ENCODE measurements around the gene MYH11.

Gene MYH11

GRCh38 chr16:15899538-15900100, 42.8 kb upstream of the MYH11 start:
- Histone ChIP-seq H3K9me3 (no peaks in the 10 kb centered on the region), H3K27ac (peak overlapping the region; percentile 34), H3K36me3 (no peaks in the 10 kb centered on the region), H3K4me3 (ENCODE audit: low read depth in 1 of 2, low read length in 1 of 2) (no peak overlapping the region), H3K27me3 (no peaks in the 10 kb centered on the region), H3K4me1 (ENCODE audit: control insufficient read depth in 1 of 2, insufficient read depth in 1 of 2, low read depth in 1 of 2, low read length in 1 of 2) (peaks cover 27 to 37% of the 10 kb centered on the region in 2 experiments)
- TF ChIP-seq CTCF (IDR thresholded peaks at IDR 0.05), result no peak

DNA sequence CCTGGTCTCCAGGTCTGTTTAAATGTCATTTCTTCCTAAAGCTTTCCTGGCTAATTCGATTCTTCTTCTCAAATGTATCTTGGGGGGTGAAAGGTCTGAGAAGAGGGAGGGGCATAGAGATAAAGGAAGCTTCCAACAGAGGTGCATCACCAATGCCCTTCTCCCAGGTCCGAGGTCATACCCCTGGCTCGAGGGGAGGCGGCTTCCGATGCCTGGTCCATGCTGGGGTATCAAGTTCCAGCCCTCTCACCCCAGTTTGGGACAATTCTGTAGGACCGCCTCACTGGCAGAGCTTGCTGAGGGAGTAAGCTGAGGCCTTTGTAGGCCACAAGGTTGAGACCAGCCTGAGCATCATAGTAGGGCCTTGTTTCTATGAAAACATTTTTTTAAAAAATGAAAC, 41.8 kb upstream of the MYH11 start:
- no peaks in the 10 kb centered on the region for H3K9me3 ChIP-seq
- no peaks in the 10 kb centered on the region for H3K36me3 ChIP-seq
- no peak for TF ChIP-seq CTCF (IDR thresholded peaks at IDR 0.05)
- peaks cover 29 to 39% of the 10 kb centered on the region in 2 experiments for H3K4me1 ChIP-seq (ENCODE audit: control insufficient read depth in 1 of 2, insufficient read depth in 1 of 2, low read depth in 1 of 2, low read length in 1 of 2)
- no peaks in the 10 kb centered on the region for H3K27me3 ChIP-seq
- no peak overlapping the region for H3K4me3 ChIP-seq (ENCODE audit: low read depth in 1 of 2, low read length in 1 of 2)
- H3K27ac ChIP-seq, result no peak overlapping the region

- H3K4me3 ChIP-seq (ENCODE audit: low read depth in 1 of 2, low read length in 1 of 2), result no peak overlapping the region
- no peaks in the 10 kb centered on the region for H3K27me3 ChIP-seq
- H3K9me3 ChIP-seq, result no peaks in the 10 kb centered on the region
- H3K27ac ChIP-seq, result no peak overlapping the region
- TF ChIP-seq CTCF (IDR thresholded peaks at IDR 0.05), result no peak
- no peaks in the 10 kb centered on the region for H3K36me3 ChIP-seq
- H3K4me1 ChIP-seq (ENCODE audit: control insufficient read depth in 1 of 2, insufficient read depth in 1 of 2, low read depth in 1 of 2, low read length in 1 of 2), result peaks cover 29 to 39% of the 10 kb centered on the region in 2 experiments
Observed at GRCh38 chr16:15897834-15898254, 41.0 kb upstream of the MYH11 start.

DNA sequence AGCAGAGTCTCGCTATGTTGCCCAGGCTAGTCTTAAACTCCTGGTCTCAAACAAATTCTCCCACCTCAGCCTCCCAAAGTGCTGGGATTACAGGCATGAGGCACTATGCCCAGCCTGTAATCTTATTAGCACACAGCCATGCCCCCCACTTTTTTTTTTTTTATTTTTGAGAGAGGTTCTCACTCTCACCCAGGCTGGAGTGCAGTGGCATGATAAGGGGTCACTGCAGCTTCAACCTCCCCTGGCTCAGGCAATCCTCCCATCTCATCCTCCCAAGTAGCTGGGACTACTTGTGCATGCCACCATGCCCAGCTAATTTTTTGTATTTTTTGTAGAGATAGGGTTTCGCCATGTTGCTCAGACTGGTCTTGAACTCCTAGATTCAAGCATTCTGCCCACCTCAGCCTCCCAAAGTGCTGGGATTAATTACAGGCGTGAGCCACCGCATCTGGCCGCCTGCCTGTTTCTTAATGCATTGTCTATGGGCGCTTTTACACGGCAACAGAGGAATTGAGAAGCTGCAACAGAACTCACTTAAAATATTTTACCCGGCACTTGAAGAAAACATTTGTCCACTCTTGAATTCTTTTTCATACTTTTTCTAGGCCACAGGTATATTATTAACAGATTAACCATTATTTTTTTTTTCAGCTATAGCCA, 40.4 kb upstream of the MYH11 start:
- Histone ChIP-seq H3K4me3 (ENCODE audit: low read depth in 1 of 2, low read length in 1 of 2) (no peak overlapping the region), H3K27ac (no peak overlapping the region), H3K4me1 (ENCODE audit: control insufficient read depth in 1 of 2, insufficient read depth in 1 of 2, low read depth in 1 of 2, low read length in 1 of 2) (peaks cover 29 to 39% of the 10 kb centered on the region in 2 experiments), H3K36me3 (no peaks in the 10 kb centered on the region), H3K9me3 (no peaks in the 10 kb centered on the region), H3K27me3 (no peaks in the 10 kb centered on the region)
- no peak for TF ChIP-seq CTCF (IDR thresholded peaks at IDR 0.05)

DNA sequence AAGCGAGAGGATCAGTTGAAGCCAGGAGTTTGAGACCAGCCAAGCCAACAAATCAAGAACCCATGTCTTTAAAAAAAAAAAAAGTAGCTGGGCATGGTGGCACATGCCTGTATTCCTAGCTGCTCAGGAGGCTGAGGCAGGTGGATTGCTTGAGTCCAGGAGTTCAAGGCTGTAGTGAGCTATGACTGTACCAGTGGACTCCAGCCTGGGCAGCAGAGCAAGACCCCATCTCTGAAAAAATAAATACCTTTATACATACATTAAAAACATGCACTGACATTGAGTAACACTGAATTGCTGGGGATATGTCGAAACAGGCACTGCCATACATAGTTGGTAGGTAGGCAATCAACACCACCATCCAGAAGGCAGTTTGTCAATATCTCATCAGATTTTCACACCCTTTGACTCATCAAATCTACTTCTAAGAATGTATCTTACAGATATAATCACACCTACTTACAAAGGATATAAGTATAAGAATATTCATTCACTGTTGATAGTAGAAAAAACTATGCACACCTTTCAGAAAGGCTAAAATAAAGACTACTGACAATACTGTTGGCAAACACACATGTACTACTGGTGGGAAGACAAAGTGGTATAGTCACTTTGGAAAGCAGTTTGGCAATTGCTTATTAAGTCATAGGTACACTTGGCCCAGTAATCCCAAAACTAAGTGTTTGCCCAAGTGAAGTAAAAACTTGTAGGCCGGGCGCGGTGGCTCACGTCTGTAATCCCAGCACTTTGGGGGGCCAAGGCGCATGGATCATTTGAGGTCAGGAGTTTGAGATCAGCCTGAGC, 37.9 kb upstream of the MYH11 start:
- H3K9me3 ChIP-seq, result no peaks in the 10 kb centered on the region
- peaks cover 13 to 22% of the 10 kb centered on the region in 2 experiments for H3K4me1 ChIP-seq (ENCODE audit: control insufficient read depth in 1 of 2, insufficient read depth in 1 of 2, low read depth in 1 of 2, low read length in 1 of 2)

More for the DNA sequence above, 37.9 kb upstream of the MYH11 start:
- TF ChIP-seq CTCF (IDR thresholded peaks at IDR 0.05), result no peak
- no peak overlapping the region for H3K4me3 ChIP-seq (ENCODE audit: low read depth in 1 of 2, low read length in 1 of 2)
- H3K36me3 ChIP-seq, result no peaks in the 10 kb centered on the region
- no peak overlapping the region for H3K27ac ChIP-seq
- no peaks in the 10 kb centered on the region for H3K27me3 ChIP-seq
